ENCODE measurements around the gene IRF4.

The IRF4 gene

GRCh38 chr6:391559-392440 lies at the start of gene IRF4:
Gene IRF4, plus strand, starts transcription at chr6:391752. Its CDS starts 1,401 bp downstream, at chr6:393153.
- no peak for DNase-seq (ENCODE audit: low read depth in 2 of 2, low spot score in 1 of 2)

DNA sequence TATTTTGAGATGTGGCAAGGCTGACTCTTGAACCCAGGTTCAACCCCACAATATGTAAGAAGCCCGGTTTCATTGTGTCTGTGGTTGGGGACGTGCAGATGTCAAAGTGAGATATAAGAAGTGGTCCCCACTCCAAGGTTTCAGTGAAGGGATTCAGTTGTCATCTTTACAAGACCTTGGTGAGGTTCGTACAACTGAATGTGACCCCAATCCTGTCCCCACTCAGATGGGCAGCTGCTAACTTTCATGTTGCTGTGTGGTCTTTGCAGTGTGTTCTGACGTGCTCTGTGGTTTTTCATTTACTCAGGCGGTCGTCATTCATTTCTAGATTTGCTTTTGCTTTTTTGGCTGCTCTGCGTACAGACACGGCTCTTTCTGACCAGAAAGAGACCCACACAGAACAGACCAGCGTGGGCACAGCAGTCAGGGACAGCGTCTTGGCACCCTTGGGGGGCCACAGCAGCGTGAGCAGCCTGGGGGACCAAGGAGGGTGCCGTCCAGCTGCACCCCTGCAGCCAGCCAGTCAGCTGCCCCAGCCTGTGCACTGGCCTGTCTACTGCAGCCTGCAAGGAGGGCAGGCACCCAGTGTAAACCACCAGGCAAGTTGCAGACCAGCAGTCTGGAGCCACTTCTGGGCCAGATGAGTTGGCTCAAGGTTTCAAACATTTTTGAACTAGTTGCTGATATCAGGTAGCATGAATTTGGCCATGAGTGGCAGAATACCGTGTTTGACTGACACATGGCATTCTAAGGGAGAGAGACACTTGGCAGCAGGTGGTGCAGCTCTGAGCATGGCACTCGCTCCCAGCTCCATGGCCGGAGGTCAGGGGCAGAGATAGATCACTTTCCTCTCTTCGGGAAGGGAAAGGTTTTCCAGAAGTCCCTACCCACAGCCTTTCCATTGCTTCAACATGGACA lies 49.4 kb upstream of the IRF4 start:
- DNase-seq (ENCODE audit: low read depth in 2 of 2, low spot score in 1 of 2) = no peak

DNA sequence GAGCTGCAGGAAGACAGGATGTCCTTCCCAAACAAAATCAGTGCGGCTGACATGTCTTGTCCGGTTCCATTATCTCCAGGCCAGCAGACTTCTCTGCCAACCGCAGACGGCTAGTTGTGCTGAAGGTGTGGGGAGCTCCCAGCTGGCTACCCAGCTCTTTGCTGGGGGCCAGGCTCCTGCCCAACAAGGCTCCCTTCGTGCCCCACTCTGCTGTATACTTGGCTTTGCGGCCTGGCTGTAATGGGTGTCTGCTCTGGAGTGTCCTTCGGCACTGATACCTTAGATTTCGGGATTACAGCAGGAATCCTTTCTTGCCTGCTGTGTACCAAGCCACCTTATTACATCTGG lies 48.7 kb upstream of the IRF4 start:
- DNase-seq (ENCODE audit: low read depth in 2 of 2, low spot score in 1 of 2) = no peak

GRCh38 chr6:343226-343935 lies 48.2 kb upstream of the IRF4 start:
- DNase-seq (ENCODE audit: low read depth in 2 of 2, low spot score in 1 of 2) = no peak

DNA sequence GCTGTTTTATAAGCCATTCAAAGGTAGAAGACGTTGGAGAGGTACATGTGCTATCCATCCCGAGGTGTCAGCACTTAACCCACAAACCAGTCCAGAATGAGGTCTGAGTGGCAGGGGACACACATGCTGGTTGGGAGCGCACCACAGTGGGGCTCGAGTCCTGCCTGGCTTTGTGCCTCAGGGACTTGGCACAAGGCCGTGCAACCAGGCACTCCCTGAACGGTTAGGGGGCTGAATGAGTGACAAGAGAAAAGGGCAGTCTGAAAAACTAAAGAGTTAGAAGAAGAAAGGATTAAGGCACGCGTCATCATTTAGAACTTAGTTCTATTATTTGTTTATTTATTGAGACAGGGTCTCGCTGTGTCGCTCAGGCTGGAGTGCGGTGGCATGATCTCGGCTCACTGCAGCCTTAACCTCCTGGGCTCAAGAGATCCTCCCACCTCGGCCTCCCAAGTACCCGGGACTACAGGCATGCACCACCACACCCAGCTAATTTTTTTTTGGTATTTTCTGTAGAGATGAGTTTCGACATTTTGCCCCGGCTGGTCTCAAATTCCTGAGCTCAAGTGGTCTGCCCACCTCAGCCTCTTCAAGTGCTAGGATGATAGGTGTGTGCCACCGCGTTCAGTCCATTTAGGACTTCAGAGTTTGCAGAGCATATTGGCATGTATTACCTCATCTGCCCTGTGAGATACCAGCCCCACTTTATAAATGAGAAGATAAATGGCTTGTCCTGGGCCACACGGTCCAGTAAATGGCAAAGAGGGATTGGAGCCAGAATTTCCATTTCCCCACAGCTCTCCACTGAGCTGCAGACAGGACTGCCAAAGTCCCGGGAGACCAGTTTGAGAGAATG lies 47.4 kb upstream of the IRF4 start:
- DNase-seq (ENCODE audit: low read depth in 2 of 2, low spot score in 1 of 2) = no peak

- DNase-seq (ENCODE audit: low read depth in 2 of 2, low spot score in 1 of 2) = no peak
These were observed 46.7 kb upstream of the IRF4 start for GRCh38 chr6:344816-345340.

DNA sequence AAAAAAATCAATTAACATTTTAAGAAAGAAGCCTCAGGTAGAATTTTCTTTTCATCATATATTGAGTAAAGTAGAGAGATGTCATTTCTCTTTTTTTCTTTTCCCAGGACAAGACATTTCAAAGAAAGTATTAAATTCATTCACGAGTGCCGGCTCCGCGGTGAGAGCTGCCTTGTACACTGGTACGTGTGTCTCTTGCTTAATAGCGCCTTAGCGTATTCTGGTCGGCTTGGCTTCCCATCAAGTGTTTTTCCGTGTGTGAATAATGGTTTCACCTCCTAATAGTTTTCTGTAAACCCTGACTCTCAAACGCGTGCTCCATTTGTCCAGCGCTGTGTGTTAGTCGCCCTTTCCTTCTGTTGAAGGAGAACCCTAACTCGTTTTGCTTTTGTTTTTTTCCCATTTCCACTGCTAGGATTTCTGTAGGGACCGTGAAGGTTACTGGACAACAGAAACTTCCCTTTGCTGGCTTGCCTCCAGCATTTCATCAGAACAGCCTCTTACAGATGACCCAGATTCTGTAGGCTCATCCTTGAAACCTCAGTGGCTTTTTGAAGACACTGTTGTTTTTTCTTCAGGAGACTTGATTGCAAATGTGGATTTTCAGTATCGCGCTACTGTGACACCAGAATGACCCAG lies 45.7 kb upstream of the IRF4 start:
- no peak for DNase-seq (ENCODE audit: low read depth in 2 of 2, low spot score in 1 of 2)

GRCh38 chr6:346386-347030 lies 45.0 kb upstream of the IRF4 start:
- no peak for DNase-seq (ENCODE audit: low read depth in 2 of 2, low spot score in 1 of 2)

GRCh38 chr6:347232-347631 lies 44.3 kb upstream of the IRF4 start:
- no peak for DNase-seq (ENCODE audit: low read depth in 2 of 2, low spot score in 1 of 2)

DNA sequence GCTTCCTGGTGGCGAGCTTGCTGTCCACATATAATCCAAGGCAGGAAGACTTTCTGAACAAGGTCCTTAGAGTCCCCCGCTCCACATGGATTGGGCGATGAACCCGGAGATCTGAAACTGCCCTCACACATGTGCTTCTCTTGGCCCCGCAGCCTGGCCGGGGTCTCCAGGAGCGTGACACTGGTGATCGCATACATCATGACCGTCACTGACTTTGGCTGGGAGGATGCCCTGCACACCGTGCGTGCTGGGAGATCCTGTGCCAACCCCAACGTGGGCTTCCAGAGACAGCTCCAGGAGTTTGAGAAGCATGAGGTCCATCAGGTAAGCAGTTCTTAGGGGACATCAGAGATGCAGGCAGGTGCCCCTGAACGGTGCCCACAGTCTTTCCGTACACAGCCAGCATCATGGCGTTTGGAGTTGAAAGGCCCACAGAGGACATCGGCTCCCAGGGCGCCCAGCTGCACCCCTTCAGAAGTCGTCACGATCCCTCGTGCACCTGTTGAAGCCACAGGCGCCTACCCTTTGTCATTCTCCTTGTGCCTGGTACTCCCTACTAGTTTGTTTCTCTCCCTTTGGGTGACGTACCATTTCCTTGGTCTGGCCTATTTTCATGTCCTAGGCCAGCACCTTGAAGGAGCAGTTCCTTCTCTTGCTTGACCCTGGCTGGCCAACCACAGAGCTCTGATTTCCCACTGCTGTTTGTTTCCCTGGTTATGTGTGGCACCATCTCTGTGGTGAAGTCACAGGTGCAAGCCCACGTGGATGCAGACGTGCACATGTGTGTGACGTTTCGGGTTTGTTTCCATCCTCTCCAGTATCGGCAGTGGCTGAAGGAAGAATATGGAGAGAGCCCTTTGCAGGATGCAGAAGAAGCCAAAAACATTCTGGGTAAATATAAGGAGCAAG lies 43.3 kb upstream of the IRF4 start:
- DNase-seq (ENCODE audit: low read depth in 2 of 2, low spot score in 1 of 2) = no peak

DNA sequence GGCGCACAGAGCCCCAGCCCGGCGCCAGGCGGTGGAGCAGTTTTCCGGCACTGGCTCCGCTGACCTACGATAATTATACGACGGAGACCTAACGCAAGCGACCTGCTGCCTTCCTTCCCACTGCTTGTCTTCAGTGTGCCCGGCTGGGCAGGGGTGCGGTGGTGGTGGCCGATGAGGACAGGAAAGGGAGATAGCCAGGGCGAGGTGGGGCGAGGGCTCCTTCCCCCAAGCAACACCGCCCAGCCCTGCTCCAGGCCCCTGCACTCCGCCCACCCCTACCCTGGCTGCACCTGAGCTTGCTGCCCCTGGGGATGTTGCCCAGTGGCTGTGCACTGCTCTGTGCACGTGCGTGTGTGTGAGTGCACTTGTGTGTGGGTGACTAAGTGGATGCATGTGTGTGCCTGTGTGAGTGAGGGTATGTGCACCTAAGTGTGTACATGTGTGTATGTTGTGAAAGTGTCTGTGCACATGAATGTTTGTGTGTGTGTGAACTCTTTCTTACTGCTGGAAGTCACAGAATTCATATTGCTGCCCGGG lies 42.6 kb upstream of the IRF4 start:
- DNase-seq (ENCODE audit: low read depth in 2 of 2, low spot score in 1 of 2) = no peak

GRCh38 chr6:349491-349921 lies 42.0 kb upstream of the IRF4 start:
- DNase-seq (ENCODE audit: low read depth in 2 of 2, low spot score in 1 of 2) = no peak

DNA sequence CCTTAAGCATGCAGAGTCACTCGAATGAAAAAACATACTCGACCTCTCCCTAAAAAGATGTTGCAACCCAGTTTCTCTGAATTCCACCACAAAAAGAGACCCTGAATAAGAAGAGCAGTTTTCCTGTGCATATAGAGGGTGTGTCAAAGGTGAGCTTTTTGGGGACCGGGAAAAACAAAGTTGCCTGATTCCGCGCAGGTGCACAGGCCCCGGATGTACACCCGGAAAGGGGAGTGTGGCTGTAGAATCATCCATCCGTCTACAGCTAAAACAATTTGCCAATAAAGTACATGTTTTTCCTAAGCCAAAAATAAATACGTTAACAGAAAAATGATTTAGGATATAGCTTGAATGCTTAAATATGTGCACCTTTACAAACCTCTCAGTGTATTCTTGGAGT lies 41.2 kb upstream of the IRF4 start:
- DNase-seq (ENCODE audit: low read depth in 2 of 2, low spot score in 1 of 2) = no peak

DNA sequence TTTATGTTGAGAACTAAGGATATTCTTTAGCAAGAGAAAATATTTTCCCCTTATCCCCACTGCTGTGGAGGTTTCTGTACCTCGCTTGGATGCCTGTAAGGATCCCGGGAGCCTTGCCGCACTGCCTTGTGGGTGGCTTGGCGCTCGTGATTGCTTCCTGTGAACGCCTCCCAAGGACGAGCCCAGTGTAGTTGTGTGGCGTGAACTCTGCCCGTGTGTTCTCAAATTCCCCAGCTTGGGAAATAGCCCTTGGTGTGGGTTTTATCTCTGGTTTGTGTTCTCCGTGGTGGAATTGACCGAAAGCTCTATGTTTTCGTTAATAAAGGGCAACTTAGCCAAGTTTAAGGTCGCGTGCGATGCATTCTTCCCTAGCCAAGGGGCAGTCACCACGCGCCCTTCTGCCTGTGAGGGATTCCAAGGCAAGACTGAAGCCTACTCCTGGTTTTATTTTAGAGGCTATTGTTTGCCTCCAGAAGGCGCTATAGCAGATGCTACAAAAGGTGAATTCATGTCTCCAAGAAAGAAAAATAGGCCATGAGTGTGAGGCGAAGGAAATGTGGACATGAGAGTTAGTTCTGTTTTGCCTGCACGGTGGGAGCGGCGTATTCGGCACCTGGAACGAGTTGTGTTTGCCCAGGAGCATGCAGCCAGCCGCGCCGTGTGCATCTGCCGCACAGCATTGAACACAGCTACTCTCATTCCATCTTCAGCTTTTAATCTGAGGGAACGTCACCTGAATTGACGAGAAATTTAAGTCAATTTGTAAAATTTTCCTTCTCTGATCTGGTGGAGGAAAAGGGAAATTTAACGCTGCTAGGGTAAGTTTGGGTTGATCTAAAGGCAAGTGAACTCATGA lies 40.3 kb upstream of the IRF4 start:
- no peak for DNase-seq (ENCODE audit: low read depth in 2 of 2, low spot score in 1 of 2)

DNA sequence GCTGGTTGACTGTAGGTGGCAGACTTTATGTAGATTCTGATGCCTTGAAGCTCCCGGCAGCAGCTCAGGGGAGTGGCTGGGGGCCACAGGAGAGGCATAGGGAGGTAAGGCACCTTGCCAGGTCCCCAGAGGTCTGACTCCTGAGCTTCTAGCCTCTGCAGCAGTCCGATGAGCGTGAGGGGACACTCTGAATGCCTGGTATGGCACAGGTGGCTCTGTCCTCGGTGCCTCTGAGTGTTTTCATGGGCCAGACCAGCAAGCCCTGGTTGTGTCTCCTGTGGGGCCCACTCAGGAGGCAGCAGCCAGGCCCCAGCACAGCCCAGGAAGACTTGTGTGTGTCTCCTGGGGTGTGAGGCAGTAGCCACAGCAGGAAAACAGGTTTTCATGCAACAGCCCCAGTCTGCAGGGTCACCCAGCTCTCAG lies 39.7 kb upstream of the IRF4 start:
- DNase-seq (ENCODE audit: low read depth in 2 of 2, low spot score in 1 of 2) = no peak

- no peak for DNase-seq (ENCODE audit: low read depth in 2 of 2, low spot score in 1 of 2)
These were observed 39.1 kb upstream of the IRF4 start for GRCh38 chr6:352474-352873.

- DNase-seq (ENCODE audit: low read depth in 2 of 2, low spot score in 1 of 2) = no peak
These were observed 38.6 kb upstream of the IRF4 start for GRCh38 chr6:352896-353470.

All from stimulated activated CD8-positive, alpha-beta memory T cell treated with anti-CD3 and anti-CD28 coated beads, Interleukin-4, amount 100 ng/mL, for 1 hour (primary cell).